GM12891 (cell line): ENCODE results near the gene DNAJC13.

Experiments used
- PAX5 ChIP-seq: IDR thresholded peaks from 2 replicates; pipeline ENCODE4 v1.6.1; 2011; ENCODE audit warnings: low read length, moderate library complexity, mild to moderate bottlenecking; ENCODE audit not compliant: insufficient read depth, severe bottlenecking
- POLR2A ChIP-seq: IDR thresholded peaks from 2 replicates; pipeline ENCODE4 v1.6.1; 2011; ENCODE audit warnings: low read depth, low read length, control low read depth
- POLR2AphosphoS5 ChIP-seq: IDR thresholded peaks from 2 replicates; pipeline ENCODE4 v1.6.1; 2011; ENCODE audit warnings: low read depth, low read length, control low read depth
- POU2F2 ChIP-seq: IDR thresholded peaks from 2 replicates; pipeline ENCODE4 v1.6.1; 2011; ENCODE audit warnings: low read depth, mild to moderate bottlenecking, control low read depth, low read length, moderate library complexity
- TAF1 ChIP-seq: IDR thresholded peaks from 2 replicates; pipeline ENCODE4 v1.6.1; 2011; ENCODE audit warnings: low read depth, low read length, control low read depth

DNA sequence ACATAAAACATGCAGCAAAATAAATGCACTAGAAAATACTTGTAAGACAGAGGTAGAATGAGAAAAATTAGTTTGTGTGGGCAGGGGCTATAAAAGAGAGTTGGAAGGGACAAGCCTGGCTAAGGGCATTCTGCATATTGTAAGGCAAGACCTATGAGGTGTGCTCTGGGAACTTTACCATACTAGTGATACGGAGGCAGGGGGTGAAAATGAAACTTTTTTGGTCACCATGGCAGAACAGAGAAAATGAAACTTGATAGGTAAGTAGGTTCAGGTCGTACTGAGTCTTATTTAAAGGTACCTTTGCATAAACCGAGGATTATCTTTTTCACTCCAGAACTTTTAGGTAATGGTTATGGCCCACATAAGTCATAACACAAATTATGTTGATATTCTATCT, 105.1 kb downstream of the DNAJC13 start:
- TF ChIP-seq TAF1, result no peak
- no peak for TF ChIP-seq POLR2AphosphoS5
- TF ChIP-seq POU2F2, result no peak
- no peak for TF ChIP-seq PAX5
- TF ChIP-seq POLR2A, result no peak
